Posterior vena cava (tissue), 2 donors: ENCODE results near the gene KRT13. TPM values are rescaled to one million over a fixed set of nuclear protein-coding genes. Genes with fewer than 3 reads are reported as not detected.

Experiments
- DNase-seq: peaks from one replicate; pipeline ENCODE4 v3.0.0-alpha.2; 2020; ENCODE audit warnings: low spot score
- intact Hi-C, 2 donors: fragments of 100-400 bp; cut with DNase I; formaldehyde crosslinking; loops; one replicate each; pipeline versions ENCODE4 v1.14.1 to v1.14.2; 2022 to 2023
- total RNA-seq, 2 donors: library from RNA; stranded (reverse); fragmentation: NEBNext Ultra II Directional; extraction: Animal tissue kit (Norgen Biotek cat#: 25700); gene quantifications; one replicate each; pipeline ENCODE4 v1.2.1, GENCODE V29; 2021
- donor health status: DM: yes; HTN: yes; CAD: no.
- donor health status: DM: yes; HTN: yes; CAD: no.

KRT13 gene
- total RNA-seq, 2 donors from 2014 or later = not detected

- no peak for DNase-seq
- intact Hi-C loops = no loop called here
These were observed 17.8 kb upstream of the KRT13 start for GRCh38 chr17:41523225-41523593.

- intact Hi-C loops = no loop called here
These were observed 17.2 kb upstream of the KRT13 start for GRCh38 chr17:41522301-41523224.

GRCh38 chr17:41521574-41522261, 16.3 kb upstream of the KRT13 start:
- no peak for DNase-seq
- intact Hi-C loops = no loop called here

More at GRCh38 chr17:41522301-41523224, 17.2 kb upstream of the KRT13 start:
- no peak for DNase-seq

DNA sequence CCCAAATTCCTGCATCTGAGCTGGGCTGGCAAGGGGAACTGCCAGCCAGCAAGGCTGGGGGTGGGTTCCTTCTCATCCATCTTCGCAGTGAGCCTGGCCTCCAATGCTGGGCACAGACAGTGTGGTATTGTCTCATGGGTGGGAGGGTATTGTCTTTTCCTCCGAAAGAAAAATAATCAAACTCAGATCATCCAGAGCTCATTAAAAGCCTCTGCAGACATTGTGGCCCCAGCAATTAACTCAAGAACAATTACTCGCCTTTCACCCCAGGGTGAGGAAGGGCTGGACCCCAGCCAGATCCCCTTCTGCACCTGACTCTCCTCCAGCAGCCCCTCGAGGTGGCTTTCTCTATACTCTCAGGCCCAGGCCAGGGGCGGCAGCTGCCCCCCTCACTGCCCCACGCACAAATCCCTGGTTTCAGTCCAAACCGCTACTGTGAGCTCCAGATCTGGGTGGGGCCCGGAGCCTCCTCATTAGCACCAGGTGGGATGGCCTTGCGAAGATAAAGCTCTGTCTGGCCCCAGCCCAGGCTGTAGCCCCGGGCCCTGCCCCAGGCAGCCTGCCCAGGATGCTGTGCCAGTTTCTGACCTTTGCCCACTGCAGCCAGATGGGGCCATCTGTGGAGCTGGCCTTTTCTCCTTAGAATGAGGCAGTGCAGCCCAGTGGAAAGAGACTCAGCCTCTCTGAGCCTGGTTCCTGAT, 15.6 kb upstream of the KRT13 start:
- intact Hi-C loops = no loop called here
- DNase-seq = no peak

- no peak for DNase-seq
- intact Hi-C loops = no loop called here
These were observed 14.3 kb upstream of the KRT13 start for GRCh38 chr17:41519501-41520224.

- DNase-seq = no peak
These were observed 13.5 kb upstream of the KRT13 start, which contains the start of gene KRT15 for GRCh38 chr17:41518789-41519449. Gene KRT15, minus strand, starts transcription at chr17:41518890. Its CDS starts 63 bp downstream, at chr17:41518827.

DNA sequence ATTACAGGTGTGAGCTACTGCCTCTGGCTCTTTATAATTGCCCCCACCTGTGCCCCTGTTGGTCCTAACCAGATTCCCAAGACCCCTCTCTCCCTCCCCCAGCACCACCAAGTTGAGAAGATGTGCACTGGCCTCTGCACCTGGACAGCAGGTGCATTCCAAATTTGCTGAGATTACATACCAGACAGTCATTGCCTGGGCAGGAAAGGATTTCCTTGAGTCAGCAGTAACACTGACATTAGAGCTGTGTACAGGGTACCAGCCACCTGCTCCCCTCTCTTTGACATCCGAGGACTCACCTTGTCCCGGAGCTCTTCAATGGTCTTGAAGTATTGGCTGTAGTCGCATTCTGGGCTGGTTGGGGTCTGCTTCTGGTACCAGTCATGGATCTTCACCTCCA, 12.6 kb upstream of the KRT13 start:
- intact Hi-C loops = no loop called here
- DNase-seq = no peak

More at GRCh38 chr17:41518789-41519449, 13.5 kb upstream of the KRT13 start, which contains the start of gene KRT15:
- intact Hi-C loops = no loop called here

GRCh38 chr17:41516830-41517283, 11.4 kb upstream of the KRT13 start:
- no peak for DNase-seq
- intact Hi-C loops = no loop called here

DNA sequence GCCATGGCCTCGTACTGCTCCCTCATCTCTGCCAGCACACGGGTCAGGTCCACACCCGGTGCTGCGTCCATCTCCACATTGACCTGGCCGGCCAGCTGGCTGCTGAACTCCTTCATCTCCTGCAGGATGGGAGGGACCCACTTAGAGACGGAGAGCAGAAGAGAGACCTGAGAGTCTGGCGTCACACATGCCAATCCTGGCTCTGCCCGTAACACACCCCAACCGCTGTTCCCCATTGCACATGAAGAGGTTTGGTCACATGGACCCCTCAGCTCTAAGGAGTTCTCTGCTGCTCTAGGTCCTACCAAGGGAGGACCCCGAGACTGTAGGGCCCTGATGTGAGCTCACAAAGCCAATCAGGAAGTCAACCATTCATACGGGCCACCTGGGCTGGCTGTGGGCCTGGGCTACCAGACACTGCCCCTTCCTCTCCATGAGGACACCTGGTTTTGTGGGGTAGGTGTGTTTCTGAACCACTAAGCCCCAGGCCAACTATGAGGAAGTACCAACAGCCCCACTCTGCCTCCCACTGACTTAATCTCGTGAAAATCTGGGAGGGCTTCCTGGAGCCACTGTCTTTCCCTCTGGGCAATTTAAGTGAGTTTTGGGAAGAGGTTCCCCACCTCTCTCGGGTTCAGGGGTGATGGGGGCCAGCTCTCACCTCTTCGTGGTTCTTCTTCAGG, 10.9 kb upstream of the KRT13 start:
- DNase-seq = no peak
- intact Hi-C loops = no loop called here

DNA sequence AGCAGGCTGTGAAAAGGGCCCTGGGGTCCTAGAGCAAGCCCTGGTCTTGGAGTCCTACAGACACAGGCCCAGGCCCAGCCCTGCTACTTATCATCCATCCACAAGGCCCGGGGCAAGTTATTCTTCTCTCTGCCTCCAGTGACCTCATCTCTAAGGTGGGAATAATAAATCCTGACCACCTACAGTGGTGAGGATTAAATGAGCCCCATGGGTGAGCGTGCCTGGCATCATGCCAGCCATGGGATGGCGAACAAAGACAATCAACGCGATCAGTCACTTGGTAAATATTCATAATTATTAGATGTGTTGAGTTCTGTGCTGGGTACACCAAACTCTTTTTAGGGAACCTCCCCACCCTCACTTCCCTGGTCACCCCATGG, 7.7 kb upstream of the KRT13 start:
- intact Hi-C loops = no loop called here
- DNase-seq = no peak

DNA sequence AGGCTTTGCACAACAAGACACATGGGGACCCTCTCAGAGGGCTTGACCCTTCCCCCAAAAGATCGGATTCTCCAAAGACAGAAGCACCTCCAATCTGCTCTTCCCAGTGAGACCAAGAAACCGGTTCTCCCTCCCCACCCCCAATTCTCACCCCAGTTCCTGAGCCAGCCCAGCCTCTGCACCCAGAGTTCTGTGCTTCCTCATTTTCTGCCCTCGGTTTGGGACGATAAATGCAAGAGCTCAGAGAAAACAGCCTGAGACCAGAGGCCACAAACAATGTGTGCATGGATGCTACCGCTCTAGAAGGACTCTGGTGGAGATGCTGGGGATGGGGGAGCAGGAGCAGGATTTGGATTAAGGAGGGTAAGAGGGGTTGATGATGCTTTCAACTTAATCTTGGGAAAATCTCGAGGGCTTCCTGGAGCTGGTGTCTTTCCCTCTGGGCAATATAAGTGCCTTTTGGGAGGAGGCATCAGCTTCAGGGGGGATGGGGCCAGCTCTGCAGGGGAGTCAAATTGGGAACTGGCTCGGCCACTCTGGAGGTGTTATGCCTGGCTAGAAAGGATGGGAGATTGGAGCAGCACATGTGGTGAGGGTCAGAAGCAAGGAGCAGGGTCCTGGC, 7.2 kb upstream of the KRT13 start:
- intact Hi-C loops = no loop called here
- no peak for DNase-seq

DNA sequence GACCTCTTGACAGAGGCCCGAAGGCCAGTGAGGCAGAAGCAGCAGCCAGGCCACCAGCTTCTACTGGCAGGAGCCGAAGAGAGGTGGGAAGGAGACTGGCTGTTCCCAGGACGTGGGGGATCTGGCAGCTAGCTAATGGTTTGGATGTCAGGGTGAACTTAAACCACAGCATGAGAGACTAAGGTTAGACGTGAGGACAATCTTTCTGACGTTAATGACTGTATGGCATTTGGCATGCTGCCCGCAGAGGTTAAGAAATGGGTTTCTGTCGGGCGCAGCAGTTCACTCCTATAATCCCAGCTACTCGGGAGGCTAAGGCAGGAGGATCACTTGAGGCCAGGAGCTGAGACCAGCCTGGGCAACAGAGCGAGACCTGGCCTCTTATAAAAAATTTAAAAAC, 6.3 kb upstream of the KRT13 start:
- no peak for DNase-seq
- intact Hi-C loops = no loop called here

DNA sequence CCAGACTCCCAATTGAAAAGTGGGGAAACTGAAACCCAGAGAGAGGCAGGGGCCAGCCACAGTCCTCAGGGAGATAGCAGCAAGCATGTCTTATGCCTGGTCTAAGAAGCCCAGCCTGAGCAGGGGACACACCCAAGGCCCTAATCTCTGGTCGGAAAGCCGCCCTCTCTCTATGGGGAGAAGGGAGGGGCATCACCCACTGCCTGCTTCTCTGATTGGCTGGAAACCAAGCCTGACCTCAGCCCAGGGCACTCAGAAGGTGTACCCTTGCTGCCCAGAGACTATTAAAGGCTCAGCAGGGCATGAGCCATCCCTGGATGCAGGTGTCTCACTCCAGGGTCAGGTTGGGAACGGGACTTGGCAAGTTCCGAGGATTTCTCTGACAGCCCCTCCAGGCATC, 5.7 kb upstream of the KRT13 start:
- DNase-seq = no peak
- intact Hi-C loops = no loop called here

DNA sequence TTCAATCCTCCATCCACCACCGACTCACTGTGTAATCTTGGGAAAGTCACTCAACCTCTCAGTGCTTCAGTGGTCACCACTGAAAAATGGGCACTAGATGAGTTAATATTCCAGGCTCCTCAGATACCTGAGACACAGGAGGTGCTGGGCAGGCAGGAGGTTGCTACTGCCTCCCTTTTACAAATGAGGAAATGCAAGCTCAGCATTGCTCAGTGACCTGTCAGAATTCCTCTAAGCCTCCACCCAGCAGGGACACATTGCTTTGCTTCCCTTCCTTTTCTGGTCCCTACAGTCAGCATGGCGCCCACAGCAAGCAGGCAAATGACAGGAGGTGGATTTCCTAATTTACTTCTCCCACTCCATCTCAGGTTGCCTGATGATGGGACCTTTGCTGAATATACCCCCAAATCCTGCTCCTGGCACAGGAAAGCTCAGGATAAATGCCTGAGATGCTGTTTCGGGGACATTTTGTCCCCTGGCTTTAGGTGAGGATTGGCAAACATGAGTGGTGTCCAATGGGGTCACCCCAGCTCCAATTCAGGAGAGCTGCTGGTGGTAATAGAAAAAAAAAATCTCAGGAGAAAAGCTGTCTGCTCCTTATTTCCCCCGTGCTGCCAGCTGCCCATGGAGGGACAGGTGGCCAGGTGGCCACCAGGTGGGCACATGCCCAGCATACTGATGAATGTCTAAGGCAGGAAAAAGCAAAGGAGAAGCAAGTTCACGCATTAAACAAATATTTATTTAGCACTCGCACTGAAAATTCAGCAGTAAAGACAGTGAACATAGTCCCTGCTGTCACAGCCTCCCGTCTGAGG, 5.0 kb upstream of the KRT13 start:
- DNase-seq = no peak
- intact Hi-C loops = no loop called here

- DNase-seq = no peak
- intact Hi-C loops = no loop called here
These were observed 2.0 kb upstream of the KRT13 start for GRCh38 chr17:41507315-41507880.
